Activated T-helper 1 cell treated with anti-CD3 and anti-CD28 coated beads, Interleukin-2, amount 50 U/mL, for 16 hours (primary cell): ENCODE measurements around the gene GOLGA6L1.
"Not testable (repeated sequence)": the region's sequence is repeated elsewhere in the genome, so short reads cannot be mapped to it uniquely, and the experiment has no call there.

Source experiments
- DNase-seq, 2 donors: peaks; one replicate each; pipeline ENCODE4 v3.0.0-alpha.2; 2020; ENCODE audit warnings: low read depth in 1 of 2, low spot score in 1 of 2

GOLGA6L1 gene, protein sequence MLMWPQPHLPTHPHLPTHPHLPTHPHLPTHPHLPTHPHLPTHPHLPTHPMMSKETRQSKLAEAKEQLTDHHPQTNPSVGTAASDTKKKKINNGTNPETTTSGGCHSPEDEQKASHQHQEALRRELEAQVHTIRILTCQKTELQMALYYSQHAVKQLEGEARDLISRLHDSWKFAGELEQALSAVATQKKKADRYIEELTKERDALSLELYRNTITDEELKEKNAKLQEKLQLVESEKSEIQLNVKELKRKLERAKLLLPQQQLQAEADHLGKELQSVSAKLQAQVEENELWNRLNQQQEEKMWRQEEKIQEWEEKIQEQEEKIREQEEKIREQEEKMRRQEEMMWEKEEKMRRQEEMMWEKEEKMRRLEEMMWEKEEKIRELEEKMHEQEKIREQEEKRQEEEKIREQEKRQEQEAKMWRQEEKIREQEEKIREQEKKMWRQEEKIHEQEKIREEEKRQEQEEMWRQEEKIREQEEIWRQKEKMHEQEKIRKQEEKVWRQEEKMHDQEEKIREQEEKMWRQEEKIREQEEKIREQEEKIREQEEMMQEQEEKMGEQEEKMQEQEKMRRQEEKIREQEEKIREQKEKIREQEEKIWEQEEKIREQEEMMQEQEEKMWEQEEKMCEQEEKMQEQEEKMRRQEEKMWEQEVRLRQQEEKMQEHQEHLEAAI

GRCh38 chr15:23136722-23137121 is at the start of gene GOLGA6L1:
Gene GOLGA6L1 (minus strand): TSS chr15:23136822. CDS start chr15:23136731, 91 bp downstream.
- DNase-seq: not testable (repeated sequence)

GRCh38 chr15:23181201-23181600 is 44.6 kb upstream of the GOLGA6L1 start:
- not testable (repeated sequence) for DNase-seq

DNA sequence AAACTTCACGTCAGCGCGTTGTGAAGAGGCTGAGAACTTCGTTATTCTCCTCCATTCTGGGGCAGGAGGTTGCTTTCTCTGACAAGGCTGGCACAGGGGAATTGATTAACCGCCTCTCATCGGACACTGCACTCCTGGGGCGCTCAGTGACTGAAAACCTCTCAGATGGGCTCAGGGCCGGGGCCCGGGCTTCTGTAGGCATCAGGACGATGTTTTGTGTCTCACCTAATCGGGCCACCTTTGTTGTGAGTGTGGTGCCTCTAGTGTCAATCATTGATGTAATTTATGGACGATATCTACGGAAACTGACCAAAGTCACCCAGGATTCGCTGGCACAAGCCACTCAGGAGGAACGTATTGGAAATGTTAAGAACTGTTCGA is 43.9 kb upstream of the GOLGA6L1 start:
- DNase-seq: not testable (repeated sequence)

DNA sequence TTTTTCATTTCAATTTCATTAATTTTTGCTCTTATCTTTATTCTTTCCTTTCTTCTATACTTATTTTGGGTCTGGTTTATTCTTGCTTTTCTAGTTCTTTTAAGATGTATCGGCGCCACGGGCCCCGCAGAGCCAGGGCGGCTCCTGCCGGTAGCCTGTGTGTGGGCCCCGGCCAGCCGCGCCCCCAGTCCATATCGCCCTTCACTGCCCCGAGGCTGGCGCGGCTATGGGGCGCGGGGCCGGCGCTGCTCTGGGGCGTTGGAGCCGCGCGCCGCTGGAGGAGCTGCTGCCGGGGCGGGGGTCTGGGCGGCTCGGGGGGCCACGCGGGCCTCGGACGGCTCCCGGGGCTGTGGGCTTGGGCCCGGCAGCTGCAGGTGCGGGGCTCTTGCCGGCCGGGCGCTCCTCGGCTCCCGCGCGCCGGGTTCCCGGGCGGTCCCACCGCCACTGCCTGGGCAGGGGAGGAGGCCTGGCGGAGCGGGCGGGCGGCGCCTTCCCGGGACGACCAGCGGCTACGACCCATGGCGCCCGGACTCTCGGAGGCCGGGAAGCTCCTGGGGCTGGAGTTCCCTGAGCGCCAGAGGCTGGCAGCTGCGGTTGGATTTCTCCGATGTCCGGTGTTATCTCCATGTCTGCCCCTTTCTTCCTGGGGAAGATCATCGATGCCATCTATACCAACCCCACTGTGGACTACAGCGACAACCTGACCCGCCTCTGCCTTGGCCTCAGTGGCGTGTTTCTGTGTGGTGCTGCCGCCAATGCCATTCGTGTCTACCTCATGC is 43.3 kb upstream of the GOLGA6L1 start:
- DNase-seq: not testable (repeated sequence)

DNA sequence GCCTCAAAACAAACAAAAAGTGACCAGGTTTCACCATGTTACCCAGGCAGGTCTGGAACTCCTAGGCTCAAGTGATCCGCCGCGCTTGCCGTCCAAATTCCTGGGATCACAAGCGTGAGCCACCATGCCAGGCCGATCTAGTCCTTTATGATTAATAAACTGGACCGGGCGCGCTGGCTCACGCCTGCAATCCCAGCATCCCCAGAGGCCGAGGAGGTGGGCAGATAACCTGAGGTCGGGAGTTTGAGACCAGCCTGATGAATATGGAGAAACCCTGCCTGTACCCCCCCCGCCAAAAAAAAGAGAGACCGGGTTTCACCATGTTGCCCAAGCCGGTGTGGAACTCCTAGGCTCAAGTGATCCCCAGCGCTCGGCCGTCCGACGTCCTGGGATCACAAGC is 40.1 kb upstream of the GOLGA6L1 start:
- not testable (repeated sequence) for DNase-seq

DNA sequence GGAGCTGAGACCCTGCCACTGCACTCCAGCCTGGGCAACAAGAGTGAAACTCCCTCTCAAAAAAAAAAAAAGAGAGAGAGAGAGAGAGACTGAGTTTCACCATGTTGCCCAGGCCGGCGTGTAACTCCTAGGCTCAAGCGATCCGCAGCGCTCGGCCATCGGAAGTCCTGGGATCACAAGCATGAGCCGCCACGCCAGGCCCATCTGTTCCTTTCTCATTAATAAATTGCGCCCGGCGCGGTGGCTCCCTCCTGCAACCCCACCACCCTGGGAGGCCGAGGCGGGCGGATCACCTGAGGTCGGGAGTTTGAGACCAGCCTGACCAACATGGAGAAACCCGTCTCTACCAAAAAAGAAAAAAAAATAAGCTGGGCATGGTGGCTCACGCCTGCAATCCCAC is 39.0 kb upstream of the GOLGA6L1 start:
- DNase-seq: not testable (repeated sequence)

DNA sequence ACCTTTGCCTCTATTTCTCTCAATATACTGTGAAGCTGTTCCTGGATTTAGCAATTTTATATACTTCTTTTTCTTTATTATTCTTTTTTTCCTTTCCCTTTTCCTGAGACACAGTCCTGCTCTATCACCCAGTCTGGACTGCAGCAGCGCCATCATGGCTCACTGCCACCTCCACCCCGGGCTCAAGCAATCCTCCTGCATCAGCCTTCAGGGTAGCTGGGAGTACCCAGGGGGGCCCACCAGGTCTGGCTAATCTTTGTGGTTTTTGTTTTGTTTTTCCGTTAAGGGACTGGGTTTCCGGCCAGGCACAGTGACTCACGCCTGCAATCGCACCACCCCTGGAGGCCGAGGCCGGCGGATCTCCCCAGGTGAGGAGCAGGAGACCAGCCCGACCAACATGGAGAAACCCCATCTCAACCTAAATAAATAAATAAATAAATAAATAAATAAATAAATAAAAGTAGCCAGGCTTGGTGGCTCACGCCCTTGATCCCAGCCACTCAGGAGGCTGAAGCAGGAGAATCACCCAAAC is 38.1 kb upstream of the GOLGA6L1 start:
- not testable (repeated sequence) for DNase-seq

- not testable (repeated sequence) for DNase-seq
Measured at GRCh38 chr15:23132787-23133186, 3.8 kb downstream of the GOLGA6L1 start.

DNA sequence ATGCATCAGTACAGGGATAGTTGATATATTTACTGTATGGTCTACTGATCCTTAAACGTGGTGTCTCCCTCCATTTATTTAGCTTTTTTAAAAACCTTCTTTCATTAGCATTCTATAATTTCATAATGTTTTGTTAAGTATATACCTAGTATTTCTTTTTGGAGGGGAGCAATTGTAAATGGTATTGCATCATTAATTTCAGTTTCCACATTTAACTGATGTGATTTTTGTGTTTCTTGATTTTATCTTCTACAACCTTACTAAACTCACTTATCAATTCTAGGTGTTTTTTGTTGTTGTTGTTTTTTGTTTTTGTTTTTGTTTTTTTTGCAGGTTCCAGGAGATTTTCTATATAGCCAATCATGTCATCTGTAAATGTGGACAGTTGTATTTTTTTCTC is 18.4 kb downstream of the GOLGA6L1 start:
- DNase-seq: no peak

GRCh38 chr15:23095796-23096195 is 40.8 kb downstream of the GOLGA6L1 start:
- no peak for DNase-seq

GRCh38 chr15:23083115-23083514 is 53.5 kb downstream of the GOLGA6L1 start:
- no peak for DNase-seq

- not testable (repeated sequence) for DNase-seq
Measured at GRCh38 chr15:23081996-23082737, 54.5 kb downstream of the GOLGA6L1 start.

DNA sequence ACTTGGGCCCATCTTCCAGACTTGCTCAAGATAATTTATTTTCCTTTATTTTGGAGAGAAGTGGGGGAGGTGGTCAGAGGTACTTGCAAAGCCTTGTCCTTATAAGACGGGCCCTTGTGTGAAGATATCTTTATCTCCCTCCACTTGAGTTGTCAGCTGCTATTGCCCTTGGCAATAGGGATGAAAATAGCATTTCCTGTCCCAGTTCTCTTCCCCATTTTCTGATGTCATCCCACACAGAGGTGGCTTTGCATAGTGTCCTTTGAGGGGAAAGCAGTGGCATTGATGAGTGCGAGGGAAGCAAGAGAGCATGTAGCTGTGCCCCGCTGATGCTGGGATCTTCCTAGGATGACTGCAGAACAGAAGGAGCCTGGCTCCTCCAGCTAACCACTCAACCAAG is 55.4 kb downstream of the GOLGA6L1 start:
- DNase-seq: no peak

DNA sequence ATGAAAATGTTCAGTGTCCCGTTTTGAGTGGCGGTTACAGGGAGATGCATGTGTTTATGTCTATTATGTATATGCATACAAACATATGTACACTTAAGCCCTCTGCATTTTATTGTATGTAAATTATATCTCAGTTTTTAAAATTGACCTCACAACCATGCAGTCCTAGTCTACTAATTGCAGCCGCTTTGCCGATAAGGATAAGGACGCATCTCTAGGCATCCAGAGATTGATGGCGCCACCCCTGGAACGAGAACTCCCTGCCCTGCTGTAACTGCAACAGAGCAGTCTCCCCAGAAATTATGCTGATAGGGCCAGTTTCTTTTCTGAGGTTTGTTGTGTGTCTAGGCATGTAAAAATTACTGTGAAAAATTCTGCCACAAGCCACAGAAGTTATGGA is 56.9 kb downstream of the GOLGA6L1 start:
- DNase-seq: no peak
